ENCODE data around the gene ACSF3.

- TF ChIP-seq CTCF (IDR thresholded peaks at IDR 0.05) (no peak), POLR2A (IDR thresholded peaks at IDR 0.05) (peak in 1 of 2 donors; percentile 41)
Measured at GRCh38 chr16:89093602-89094251, at the start of gene ACSF3.
